ENCODE data around the gene DONSON. TPM values are rescaled to one million over a fixed set of nuclear protein-coding genes. Genes with fewer than 3 reads are reported as not detected.

DONSON gene
- total RNA-seq, 1 donor from 2014 or later: 17.9 TPM

DNA sequence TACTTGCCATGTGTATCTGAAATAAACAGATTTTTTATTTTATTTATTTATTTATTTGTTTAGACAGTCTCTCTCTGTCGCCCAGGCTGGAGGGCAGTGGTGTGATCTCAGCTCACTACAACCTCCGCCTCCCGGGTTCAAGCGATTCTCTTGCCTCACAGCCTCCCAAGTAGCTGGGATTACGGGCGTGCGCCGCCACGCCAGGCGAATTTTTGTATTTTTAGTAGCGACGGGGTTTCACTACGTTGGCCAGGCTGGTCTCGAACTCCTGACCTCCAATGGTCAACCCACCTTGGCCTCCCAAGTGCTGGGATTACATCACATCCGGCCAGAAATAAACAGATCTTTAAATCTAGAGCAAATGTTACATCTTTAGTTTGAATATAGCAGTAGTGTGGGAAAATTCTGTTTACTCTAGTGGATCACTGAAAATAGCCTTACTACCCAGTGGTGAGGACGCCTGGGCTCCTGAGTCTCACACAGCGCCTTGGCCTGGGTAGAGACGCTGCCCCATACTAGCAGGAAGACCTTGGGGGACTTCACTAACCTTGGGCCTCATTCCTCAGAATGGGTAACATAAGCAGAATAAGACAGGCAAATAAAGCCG lies 47.3 kb downstream of the DONSON start:
- peaks cover 40% of the 10 kb centered on the region for H3K4me1 Mint-ChIP-seq (ENCODE audit: low read depth)
- H3K27me3 Mint-ChIP-seq (ENCODE audit: low read depth): no peaks in the 10 kb centered on the region
- no peaks in the 10 kb centered on the region for H3K9me3 Mint-ChIP-seq (ENCODE audit: low read depth)
- peak overlapping the region; percentile 100 for H3K27ac Mint-ChIP-seq (ENCODE audit: unreplicated experiment)
- DNase-seq (ENCODE audit: low spot score): no peak
- H3K4me3 Mint-ChIP-seq (ENCODE audit: unreplicated experiment): peak overlapping the region; percentile 95
- TF ChIP-seq, protein P1, sequence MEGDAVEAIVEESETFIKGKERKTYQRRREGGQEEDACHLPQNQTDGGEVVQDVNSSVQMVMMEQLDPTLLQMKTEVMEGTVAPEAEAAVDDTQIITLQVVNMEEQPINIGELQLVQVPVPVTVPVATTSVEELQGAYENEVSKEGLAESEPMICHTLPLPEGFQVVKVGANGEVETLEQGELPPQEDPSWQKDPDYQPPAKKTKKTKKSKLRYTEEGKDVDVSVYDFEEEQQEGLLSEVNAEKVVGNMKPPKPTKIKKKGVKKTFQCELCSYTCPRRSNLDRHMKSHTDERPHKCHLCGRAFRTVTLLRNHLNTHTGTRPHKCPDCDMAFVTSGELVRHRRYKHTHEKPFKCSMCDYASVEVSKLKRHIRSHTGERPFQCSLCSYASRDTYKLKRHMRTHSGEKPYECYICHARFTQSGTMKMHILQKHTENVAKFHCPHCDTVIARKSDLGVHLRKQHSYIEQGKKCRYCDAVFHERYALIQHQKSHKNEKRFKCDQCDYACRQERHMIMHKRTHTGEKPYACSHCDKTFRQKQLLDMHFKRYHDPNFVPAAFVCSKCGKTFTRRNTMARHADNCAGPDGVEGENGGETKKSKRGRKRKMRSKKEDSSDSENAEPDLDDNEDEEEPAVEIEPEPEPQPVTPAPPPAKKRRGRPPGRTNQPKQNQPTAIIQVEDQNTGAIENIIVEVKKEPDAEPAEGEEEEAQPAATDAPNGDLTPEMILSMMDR (IDR thresholded peaks at IDR 0.05): no peak
- H3K36me3 Mint-ChIP-seq (ENCODE audit: low read depth): peaks cover 11% of the 10 kb centered on the region

DNA sequence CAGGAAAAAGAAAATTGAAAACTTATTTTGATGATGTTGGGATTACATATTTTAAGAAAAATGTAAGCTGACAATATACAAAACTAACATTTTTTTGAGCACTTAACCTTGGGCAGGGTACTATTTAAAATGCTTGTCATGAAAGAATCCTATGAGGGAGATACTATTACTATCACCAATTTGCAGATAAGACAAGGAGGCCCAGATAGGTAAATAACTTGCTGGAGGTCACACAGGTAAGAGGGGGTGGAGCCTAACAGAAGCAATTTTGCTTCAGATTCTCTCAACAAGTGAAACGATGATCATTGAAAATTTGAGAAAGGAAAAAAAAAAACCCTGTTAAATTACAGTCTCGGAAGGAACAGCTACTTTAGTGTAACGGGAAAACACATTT lies 47.8 kb downstream of the DONSON start:
- peak overlapping the region; percentile 66 for H3K27ac Mint-ChIP-seq (ENCODE audit: unreplicated experiment)

DNA sequence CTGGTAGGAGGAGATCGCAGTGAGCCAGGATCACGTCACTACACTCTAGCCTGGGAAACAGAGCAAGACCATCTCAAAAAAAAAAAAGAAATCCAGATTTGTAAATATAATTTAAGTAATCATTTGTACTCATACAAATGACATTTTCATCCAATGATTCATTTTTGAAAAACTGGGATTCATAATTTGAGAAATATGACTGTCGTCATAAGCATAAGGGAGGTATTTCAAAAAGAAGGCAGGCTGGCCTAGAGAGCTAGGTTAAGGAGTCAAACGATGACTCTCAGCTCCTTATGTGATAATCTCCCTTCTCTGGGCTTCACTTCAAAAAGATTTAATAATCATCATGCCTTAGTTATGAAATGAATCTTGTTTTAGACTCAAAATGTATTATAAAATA lies 48.9 kb downstream of the DONSON start:
- Mint-ChIP-seq H3K27ac (ENCODE audit: unreplicated experiment) (no peak overlapping the region), H3K27me3 (ENCODE audit: low read depth) (no peaks in the 10 kb centered on the region), H3K9me3 (ENCODE audit: low read depth) (no peaks in the 10 kb centered on the region), H3K4me3 (ENCODE audit: unreplicated experiment) (no peak overlapping the region), H3K36me3 (ENCODE audit: low read depth) (peaks cover 10% of the 10 kb centered on the region), H3K4me1 (ENCODE audit: low read depth) (peaks cover 25% of the 10 kb centered on the region)
- TF ChIP-seq, protein P1 (IDR thresholded peaks at IDR 0.05): no peak
- no peak for DNase-seq (ENCODE audit: low spot score)

More for the DNA sequence above, 47.8 kb downstream of the DONSON start:
- H3K4me3 Mint-ChIP-seq (ENCODE audit: unreplicated experiment): peak overlapping the region; percentile 95
- no peaks in the 10 kb centered on the region for H3K9me3 Mint-ChIP-seq (ENCODE audit: low read depth)
- TF ChIP-seq, protein P1 (IDR thresholded peaks at IDR 0.05): no peak
- no peak for DNase-seq (ENCODE audit: low spot score)
- peaks cover 35% of the 10 kb centered on the region for H3K4me1 Mint-ChIP-seq (ENCODE audit: low read depth)
- H3K36me3 Mint-ChIP-seq (ENCODE audit: low read depth): peaks cover 10% of the 10 kb centered on the region
- no peaks in the 10 kb centered on the region for H3K27me3 Mint-ChIP-seq (ENCODE audit: low read depth)

DNA sequence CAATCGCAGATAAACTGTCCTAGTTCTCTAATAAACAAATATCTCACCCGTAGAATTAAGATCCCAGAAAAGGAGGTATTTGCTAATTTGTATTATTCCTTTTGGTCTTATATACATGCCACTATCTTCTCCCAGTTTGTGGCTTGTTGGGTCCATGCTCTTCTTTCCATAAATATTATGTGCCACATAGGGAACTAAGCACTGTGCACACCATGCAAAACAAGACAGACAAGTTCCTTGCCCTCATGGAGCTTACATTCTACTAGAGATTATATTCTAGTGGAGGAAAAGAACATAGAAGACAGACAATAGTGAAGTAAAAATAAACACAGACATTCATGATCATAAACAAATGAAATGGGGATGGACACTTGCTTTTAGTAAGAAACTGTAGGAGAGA lies 51.3 kb downstream of the DONSON start:
- TF ChIP-seq, protein P1 (IDR thresholded peaks at IDR 0.05): no peak
- H3K4me3 Mint-ChIP-seq (ENCODE audit: unreplicated experiment): no peak overlapping the region
- H3K4me1 Mint-ChIP-seq (ENCODE audit: low read depth): peaks cover 18% of the 10 kb centered on the region

DNA sequence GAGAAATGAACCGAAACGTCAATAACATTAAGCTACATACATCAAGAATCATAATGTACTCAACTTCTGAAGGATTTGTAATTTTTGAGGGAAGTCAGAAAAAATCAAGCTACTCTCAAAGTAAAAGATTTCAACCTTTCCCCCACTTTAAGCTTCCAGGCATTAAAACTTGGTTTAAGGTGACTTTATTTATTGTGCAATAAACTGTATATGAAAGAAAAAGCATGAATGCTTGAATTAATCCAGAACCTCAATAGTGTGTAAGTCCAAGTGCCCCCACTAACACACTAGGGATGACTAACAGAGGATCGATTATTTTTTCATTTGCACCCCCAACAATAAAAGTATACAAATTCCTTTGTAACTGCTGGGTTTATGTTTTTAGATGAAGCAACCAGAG lies 57.5 kb downstream of the DONSON start:
- H3K4me3 Mint-ChIP-seq (ENCODE audit: unreplicated experiment): no peak overlapping the region
- TF ChIP-seq, protein P1 (IDR thresholded peaks at IDR 0.05): no peak
- no peaks in the 10 kb centered on the region for H3K4me1 Mint-ChIP-seq (ENCODE audit: low read depth)
- no peak overlapping the region for H3K27ac Mint-ChIP-seq (ENCODE audit: unreplicated experiment)
- no peaks in the 10 kb centered on the region for H3K27me3 Mint-ChIP-seq (ENCODE audit: low read depth)
- DNase-seq (ENCODE audit: low spot score): no peak
- H3K36me3 Mint-ChIP-seq (ENCODE audit: low read depth): peaks cover 28% of the 10 kb centered on the region
- no peaks in the 10 kb centered on the region for H3K9me3 Mint-ChIP-seq (ENCODE audit: low read depth)

More for the DNA sequence above, 51.3 kb downstream of the DONSON start:
- Mint-ChIP-seq H3K27ac (ENCODE audit: unreplicated experiment) (no peak overlapping the region), H3K36me3 (ENCODE audit: low read depth) (peaks cover 20% of the 10 kb centered on the region), H3K9me3 (ENCODE audit: low read depth) (no peaks in the 10 kb centered on the region), H3K27me3 (ENCODE audit: low read depth) (no peaks in the 10 kb centered on the region)
- no peak for DNase-seq (ENCODE audit: low spot score)

Other genes starting within 250 kb of the DONSON start
- gene IFNGR2, start 185.3 kb downstream of the DONSON start, total RNA-seq: 58.1 to 58.4 TPM (median 58.3 TPM) in 3 replicates
- 26.8 to 31.0 TPM (median 28.7 TPM) in 3 replicates for gene TMEM50B, start 108.7 kb downstream of the DONSON start, total RNA-seq
- 2.4 to 3.5 TPM (median 2.6 TPM) in 3 replicates for gene DNAJC28, start 97.0 kb downstream of the DONSON start, total RNA-seq
- gene GART, start 46.6 kb downstream of the DONSON start, total RNA-seq: 56.4 to 69.8 TPM (median 58.2 TPM) in 3 replicates
- 216 to 269 TPM (median 220 TPM) in 3 replicates for gene SON, start 45.6 kb downstream of the DONSON start, total RNA-seq
- 30.4 to 39.9 TPM (median 30.7 TPM) in 3 replicates for gene CRYZL1, start 53.1 kb upstream of the DONSON start, total RNA-seq
- gene ITSN1, start 53.8 kb upstream of the DONSON start, total RNA-seq: 29.8 to 39.7 TPM (median 31.3 TPM) in 3 replicates

All from chondrocyte (in vitro differentiated cells).